GM18858 (cell line): ENCODE data around the gene SLC35F3.
"Not testable (repeated sequence)": the region's sequence is repeated elsewhere in the genome, so short reads cannot be mapped to it uniquely, and the experiment has no call there.

Experiments
- ATAC-seq: cut with Tn5 transposase; IDR thresholded peaks from one replicate; pipeline ENCODE4 v1.9.1; 2021; ENCODE audit not compliant: unreplicated experiment

Gene SLC35F3

DNA sequence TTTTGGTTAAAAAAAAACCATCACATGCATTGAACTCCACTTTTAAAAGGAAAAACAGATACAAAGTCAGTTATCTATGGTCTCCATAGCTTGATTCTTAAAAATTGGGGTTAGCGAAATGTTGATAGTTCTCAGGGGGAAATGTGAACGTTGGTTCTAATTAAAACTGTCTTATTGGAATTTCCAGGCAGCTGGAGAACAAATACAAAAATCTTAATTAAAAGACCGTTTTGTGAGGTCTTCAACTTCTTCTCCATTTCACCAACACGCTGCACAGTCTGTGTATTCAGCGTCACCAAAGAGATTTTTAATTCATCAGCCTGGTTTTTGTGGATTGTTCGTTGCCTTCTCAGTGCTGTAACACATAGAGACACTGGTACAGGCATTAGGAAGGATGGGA lies 369.5 kb downstream of the SLC35F3 start:
- ATAC-seq = no peak

DNA sequence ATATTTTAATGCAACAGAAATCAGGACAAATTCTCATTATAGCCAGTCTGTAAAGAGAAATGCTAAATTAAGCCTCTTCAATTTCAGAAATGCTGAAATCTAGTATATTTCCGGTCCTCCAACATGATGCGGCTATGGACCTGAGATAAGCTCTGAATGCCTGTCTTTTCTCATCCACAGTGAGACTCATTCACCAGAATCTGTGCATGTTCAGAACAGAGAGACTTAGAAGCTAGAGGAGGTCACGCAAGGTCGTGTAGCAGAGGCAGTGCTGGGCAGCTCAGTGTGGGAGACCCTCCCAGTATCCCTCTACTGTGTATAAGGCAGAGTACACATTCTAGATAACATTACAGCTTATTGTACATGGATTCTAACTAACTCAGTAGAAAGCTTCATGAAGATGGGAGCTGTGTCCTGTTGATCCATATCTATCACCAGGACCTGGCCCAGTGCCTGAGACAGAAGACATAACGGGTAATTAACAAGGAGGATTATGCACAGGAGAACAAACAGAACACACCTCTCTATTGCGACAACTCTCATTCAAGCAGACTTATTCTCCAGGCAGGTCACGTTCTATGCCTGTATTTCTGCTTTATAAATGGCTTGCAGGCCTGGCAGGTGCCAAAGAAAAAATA lies 371.8 kb downstream of the SLC35F3 start:
- no peak for ATAC-seq

DNA sequence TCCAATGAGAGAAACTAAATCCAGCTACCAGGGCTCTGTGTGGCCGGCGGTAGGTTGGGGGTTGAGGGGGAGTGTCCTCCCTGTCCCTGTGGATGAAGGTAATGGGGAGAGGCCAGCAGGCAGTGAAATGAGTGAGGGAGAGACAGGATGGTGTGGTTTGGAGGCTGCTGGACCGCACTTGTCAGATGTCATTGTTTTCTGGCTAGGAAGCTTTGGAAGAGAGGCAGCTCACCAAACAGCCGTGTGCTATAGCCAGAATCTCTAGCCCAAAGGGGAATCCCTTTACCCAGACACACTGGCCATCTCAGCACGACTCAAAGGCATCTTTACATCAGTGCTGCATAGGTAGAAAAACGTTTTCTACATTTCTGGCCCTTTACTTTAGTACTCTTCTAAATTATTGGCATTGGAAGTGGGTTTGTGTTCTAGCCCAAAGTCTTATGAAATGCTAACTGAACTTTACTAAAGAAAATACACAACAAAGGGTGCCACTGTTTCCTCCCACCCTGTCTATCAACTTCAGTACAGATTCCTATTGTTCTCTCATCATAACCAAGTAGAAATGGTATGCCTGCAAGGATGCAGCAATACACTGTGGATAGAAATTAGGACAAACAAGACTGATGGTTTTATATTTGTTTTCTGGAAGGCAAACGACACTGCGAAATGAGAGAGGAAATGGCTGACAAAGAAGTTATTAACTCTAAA lies 372.8 kb downstream of the SLC35F3 start:
- ATAC-seq = no peak

DNA sequence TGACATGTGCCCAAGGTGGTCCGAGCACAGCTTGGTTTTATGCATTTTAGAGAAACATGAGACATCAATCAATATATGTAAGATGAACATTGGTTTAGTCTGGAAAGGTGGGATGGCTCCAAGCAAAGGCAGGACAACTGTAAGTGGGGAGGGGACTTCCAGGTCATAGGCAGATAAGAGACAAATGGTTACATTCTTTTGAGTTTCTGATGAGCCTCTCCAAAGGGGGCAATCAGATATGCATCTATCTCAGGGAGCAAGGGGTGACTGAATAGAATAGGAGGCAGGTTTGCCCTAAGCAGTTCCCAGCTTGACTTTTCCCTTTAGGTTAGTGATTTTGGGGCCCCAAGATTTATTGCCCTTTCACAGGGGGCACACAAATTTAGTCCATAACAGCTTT lies 374.5 kb downstream of the SLC35F3 start:
- ATAC-seq = no peak

DNA sequence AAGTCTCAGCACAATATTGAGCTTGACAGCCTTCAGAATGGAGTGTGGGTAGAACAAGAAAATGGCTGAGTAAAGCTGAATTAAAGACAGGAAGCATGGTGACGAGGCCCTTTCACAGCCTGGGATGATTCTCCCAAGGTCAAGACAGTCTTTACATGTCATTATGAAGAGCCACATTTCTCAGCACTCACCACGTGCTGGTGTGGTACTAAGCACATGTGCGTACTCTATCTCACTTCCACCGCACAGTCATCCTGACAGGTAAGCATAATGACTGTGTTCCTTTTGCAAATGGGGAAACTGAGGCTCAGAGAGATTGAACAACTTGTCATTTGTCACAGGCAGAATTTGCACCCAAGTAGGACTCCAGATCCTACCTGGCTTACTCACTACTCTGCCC lies 376.0 kb downstream of the SLC35F3 start:
- no peak for ATAC-seq

DNA sequence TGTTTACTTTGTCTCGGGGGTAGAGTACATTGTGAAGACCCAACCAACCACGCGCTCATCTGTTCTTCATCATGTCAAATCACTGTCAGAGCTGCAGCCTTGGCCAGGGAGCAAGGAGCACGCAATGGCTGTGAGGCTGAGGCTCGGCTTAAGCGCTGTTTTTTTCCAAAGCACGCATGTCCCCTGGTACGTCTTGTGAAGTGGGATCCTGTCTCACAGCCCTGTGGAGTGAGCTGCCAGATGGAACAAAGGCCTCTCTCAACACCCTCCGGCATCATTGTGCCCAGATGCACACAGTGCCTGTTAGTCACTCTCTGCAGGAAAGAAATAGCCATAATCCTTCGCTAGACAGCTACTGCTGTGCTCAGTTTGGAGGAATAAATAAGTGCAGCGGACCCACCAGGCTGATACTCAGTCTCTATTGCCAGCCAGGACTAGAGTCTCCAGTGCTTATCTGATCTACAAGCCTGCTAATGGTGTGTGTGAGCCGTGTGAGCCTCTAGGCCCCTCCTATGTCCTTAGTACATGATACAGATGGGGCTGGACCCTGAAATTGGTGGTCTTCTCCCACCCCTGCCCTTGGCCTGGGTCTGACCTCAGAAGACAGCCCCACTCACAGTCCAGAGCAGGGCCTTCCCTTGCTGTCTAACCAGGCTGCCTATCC lies 377.5 kb downstream of the SLC35F3 start:
- no peak for ATAC-seq

DNA sequence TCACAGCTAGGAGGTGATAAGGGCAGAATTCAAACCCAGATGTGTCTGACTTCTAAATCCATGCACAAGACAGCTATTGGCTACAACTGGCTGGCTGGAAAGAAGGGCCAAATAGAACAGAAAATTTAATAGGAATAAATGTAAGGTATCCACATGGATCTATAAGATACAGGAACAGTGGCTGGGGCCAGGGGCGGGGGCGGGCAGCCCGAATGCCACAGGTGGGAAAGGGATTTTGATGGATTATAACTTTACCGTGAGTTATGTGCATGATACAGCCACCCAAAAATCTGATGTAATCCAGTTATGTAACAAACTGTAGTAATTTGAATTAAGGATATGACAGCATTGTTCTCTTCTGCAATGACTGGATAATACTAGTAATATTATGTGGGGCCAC lies 381.7 kb downstream of the SLC35F3 start:
- ATAC-seq = no peak

DNA sequence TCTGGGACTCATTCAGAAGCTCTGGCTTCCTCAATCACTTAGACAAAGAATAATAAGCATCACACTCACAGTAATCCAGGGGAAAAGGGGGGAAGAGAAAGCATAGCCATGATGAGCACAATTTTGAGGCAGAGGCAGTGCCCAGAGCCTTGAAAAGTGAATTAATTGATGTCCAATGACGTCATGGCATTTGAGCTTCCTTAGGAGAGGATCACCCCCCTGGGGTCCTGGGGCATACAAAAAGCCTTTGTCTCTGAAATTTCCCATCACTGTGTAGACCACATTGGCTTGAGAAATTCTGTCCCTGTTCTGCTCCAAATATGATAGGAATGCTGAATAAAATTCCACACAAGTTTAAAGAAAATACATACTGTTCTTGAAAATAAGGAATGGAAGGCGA lies 384.5 kb downstream of the SLC35F3 start:
- no peak for ATAC-seq

DNA sequence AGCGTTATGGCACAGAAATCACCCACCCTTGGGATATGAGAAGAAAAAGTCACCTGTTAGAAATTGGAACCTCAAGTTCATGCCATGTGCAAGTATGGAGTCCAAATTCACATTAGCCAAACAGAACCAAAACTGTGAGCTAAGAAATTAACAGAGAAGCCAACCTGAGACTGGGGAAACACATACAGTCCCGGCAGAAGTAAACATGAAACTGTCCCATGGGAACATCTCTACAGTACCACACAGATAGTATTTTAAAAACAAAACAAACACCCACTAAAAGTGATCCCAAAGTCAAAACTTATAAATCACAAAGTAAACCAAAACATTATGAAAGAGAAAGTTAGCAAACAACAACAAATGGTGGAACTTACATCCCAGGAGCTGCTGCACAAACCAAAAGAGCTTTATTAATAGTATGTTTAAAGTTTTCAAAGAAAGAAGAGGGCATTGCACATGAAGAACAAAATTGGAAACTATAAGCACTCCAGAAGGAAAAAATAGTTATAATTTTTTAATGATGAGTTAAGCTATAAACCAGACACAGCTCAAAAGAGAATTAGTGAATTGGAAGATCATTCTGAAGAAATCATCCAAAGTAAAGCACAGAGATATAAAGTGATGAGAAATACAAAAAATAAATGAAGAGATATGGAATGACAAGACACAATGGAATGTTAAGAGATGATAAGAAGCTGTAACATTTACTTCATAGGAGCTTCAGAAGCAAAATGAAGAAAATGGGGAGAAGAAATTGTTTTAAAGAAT lies 385.2 kb downstream of the SLC35F3 start:
- ATAC-seq = no peak

DNA sequence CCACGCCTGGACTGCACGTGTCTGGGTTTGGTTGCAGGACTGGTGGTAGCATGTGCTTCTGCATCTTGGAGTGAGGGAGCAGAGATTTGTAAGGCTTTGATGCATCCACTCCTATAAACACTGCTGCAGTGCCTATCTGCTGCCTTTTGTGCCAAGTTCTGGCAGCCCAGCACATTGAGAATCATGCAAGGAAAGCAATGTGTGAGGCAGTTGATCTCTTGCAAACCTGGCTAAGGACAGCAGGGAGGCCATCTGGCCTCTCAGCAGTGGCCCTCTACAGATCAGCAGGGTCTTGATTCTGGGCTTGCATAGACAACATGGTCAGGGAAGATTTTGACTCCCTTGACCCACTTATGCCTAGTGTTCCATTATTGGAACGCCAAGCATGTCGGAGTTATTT lies 387.5 kb downstream of the SLC35F3 start:
- ATAC-seq = no peak

DNA sequence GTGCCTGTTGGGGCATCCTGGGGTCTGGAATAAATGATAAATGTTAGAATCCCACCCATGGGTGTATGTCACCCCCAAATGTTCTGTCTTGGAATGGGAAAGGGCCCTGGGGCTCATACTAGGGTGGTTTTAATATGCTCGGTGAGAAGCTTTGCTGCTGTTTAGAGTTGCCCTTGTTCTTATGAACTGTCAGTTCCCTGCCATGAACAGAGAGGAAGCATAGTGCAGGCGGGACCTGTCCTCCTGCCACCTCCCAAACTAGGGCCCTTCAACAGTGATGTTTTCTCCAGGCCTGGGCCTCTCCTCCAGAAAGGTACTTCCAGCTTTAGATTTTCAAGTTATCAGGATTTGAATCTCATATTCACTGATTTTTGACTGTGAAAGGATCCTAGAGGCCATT lies 388.1 kb downstream of the SLC35F3 start:
- ATAC-seq = no peak

DNA sequence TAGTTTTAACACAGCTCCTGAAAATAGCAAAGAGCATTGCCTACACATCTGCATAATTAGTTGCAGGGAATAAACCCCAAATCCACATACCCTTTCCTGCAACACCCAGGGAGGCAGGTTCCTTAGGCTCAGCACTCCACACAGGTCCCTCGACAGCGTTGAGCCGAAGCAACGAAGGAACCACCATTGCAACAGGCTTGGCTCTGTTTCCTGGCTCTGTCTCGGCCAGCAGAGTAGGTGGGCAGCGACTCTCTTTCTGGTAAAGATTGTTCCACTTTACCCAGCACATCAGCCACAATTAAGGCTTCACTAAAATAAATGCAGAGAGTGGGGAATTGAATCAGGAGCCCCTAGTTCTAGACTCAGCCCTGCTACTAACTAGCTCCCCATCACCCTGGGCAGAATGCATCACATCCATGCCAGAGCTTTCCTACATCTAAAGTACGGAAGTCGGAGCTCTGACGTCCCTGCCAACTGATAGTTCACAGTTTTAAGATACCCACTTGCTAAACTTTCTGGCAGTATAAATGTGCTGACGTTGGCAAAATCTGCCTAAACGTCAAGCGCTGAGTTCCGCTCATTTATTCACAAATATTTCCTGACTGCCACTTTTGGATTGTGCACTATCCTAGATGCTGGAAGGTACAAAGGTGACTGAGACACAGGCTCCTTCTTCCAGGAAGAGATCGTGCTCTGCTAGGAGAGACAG lies 389.8 kb downstream of the SLC35F3 start:
- ATAC-seq = no peak

DNA sequence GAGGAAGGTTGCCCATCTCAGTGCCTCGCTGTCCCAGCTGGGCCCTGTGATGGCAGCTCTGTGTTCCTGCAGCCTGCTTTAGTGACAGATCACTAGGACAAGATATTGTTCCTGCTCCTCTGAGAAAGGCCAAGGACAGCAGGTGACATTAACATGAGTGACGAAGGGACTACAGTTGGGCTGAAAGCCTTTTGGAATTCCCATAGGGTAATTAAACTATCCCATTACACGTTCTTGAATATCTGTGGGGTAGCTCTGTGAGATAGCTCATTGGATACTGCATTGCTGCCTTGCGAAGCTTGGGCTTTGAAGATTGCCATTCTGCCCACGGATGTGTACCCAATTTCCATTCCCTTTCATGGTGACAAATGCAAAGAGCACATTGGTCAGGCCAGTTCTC lies 390.6 kb downstream of the SLC35F3 start:
- no peak for ATAC-seq

DNA sequence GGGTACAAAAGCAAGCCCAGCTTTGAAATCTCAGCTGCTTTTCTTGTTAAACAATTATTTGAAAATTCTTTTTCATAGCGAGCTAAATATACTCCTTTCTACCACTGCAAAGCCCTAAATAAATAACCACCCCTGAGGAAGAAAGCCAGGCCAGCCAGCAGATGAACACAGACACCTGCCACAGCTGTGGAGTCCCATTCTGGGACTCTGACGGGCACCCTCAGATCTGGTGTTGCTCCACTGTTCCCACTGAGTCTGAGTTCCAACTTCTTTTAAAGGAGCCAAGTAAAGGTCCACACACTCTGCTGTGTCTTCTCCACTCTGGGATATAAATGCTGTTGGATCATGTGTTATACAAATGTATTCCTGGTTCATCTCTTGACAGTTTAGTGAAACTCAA lies 391.1 kb downstream of the SLC35F3 start:
- ATAC-seq = no peak

DNA sequence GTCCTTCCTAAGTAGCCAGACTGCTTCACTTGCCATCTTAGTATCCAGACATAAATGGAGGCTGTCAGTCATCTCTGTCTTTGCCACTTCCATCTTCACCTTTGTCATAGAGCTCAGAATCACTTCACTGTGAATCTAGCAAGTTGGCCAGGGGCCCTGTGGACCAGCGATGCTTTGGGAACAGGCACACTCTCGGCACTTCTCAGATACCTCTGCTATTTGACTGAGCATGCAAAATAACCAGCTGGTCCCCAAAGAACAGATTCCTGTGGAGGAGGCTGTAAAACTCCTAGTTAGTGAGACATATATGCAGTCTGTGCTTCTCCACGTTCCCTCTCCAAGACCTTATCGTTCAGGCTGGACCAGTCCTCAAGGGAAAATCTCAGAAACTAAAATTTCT lies 392.0 kb downstream of the SLC35F3 start:
- ATAC-seq = no peak

DNA sequence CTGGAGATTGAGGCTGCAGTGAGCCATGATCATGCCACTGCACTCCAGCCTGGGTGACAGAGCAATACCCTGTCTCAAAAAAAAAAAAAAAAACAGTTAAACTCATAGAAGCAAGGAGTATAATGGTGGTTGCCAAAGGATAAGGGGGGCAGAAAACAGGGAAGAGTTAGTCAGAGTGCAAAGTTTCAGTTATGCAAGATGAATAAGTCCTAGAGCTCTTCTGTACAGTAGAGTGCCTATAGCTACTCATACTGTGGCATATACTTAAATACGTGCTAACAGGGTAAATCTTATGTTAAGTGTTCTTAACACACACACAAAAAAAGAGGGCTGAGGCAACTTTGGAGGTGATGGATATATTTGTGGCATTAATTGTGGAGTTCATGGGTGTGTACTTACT lies 393.2 kb downstream of the SLC35F3 start:
- ATAC-seq = no peak

DNA sequence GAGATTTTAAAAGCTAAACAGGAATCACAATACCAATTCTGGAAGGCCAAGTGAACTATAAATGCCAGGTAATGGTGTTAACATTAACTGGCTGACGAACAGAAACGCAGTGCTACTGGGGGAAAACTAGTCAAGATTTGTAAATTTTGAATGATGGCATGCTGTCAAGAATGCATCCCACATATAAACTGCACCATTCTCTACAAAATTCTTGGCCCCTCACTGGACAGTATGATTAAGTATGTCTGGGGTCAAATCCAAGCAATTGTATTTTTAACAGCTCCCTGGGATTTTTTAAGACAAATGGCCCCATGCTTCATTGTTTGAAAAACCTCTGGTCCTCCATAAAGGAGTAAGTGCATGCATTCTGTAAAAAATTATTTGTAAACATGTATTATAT lies 395.6 kb downstream of the SLC35F3 start:
- no peak for ATAC-seq

DNA sequence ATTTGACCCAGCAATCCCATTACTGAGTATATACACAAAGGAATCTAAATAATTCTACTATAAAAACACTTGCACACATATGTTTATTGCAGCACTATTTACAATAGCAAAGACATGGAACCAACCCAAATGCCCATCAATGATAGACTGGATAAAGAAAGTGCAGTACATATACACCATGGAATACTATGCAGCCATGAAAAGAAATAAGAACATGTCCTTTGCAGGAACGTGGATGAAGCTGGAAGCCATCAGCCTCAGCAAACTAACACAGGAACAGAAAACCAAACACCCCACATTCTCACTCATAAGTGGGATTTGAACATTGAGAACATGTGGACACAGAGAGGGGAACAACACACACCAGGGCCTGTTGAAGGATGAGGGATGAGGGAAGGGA lies 397.2 kb downstream of the SLC35F3 start:
- not testable (repeated sequence) for ATAC-seq

DNA sequence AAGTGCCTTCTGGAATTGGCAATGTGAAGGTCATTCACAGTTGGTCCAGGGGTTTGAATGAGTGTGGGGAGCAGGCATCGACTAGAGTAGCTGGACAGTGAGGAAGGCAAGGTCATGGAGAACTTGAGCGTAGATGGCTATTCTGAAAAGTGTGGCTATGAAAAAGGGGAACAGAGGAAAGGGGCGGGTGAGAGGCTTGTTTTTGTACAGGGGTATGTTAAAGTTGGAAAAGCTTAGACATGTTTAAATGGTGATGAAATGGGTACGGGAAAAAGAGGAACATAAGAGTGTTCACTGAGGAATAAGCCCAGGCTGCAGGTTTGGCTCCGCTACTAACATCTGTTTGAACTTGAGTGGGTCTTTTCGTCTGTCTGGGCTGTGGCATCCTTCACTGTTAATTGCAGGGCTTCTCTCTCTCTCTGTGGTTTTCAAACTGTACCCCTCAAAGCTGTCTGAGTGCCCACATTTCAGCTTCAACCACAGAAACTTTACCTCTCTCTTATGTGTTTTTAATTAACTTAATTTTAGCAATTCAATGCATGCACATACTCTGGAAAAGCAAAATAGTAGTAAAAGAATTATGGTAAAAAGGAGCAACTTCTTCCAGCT lies 398.0 kb downstream of the SLC35F3 start:
- no peak for ATAC-seq

DNA sequence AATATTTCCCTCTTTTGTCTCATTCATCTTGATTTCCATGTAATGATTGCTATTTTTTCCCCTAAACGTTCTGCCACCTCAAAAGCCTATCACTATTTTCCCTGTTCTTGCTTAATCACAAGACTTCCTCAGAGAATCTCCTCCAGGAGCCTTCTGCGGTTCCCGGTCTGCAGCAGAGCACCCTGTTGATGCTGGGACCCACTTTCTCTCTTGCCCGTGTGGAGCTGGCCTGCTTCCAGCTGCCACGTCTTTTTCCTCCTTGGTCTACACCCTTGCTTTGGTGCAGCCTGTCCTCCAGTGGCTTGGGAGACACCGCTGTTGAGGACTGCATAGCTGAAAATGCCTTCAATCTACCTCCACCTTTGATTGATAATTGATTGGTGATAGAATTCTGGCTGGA lies 398.8 kb downstream of the SLC35F3 start:
- ATAC-seq = no peak

DNA sequence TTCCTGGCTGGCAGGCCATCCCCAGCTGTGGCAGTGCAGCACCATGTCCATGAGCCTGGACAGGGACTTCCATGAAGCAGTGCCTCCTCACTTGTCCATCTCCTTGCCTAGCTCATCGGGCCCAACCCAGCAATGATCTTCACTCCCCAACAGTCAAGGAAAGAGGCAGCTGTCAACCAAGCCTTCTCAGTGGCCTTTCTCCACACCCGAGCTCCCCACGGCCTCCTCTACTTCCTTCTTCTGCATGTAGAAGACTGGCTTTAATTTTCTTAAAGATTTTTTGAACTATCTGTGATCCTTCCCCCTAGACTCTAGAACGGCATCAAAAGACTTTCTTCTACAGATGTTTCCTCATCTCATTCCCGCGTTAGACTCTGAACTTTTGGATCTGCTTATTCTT lies 403.2 kb downstream of the SLC35F3 start:
- no peak for ATAC-seq
